Measurements from ENCODE around the gene C15orf39. TPM values are rescaled to one million over a fixed set of nuclear protein-coding genes. Genes with fewer than 3 reads are reported as not detected.
"Not testable (repeated sequence)": the region's sequence is repeated elsewhere in the genome, so short reads cannot be mapped to it uniquely, and the experiment has no call there.

C15orf39 gene
- total RNA-seq, 4 donors from 2014 or later = 1.6 to 3.8 (median 2.6) TPM

DNA sequence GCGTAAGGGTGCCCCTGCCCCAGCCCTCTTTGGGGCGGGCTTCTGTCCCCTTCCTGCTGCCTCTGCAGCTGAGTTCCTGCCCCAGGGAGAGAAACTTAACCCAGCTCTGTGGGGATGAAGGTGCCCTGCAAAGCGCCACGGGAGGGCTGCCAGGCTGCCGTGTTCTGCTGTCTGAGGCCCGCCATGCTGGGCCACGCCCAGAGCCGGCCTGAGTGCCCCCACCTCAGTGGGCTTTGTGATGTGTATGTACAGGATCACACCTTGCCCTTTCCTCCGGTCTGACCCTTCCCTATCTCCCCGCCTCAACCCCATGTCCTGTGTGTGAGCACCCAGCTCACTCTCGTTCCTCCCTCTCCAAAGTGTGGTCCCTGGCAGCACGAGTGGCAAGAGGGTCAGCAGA lies 22.6 kb downstream of the C15orf39 start:
- in situ Hi-C loops (cut with MboI; ENCODE audit: low sequenced_read_pairs in 4 of 4) = no loop called here
- DNase-seq (no peak), ATAC-seq (no peak)
- H3K27me3 ChIP-seq = no peaks in the 10 kb centered on the region
- intact Hi-C loops (cut with DNase I; ENCODE audit: low total_unique reads) = no loop called here
- no peaks in the 10 kb centered on the region for H3K4me1 ChIP-seq
- no peak overlapping the region for H3K4me3 ChIP-seq
- TF ChIP-seq, protein P1, sequence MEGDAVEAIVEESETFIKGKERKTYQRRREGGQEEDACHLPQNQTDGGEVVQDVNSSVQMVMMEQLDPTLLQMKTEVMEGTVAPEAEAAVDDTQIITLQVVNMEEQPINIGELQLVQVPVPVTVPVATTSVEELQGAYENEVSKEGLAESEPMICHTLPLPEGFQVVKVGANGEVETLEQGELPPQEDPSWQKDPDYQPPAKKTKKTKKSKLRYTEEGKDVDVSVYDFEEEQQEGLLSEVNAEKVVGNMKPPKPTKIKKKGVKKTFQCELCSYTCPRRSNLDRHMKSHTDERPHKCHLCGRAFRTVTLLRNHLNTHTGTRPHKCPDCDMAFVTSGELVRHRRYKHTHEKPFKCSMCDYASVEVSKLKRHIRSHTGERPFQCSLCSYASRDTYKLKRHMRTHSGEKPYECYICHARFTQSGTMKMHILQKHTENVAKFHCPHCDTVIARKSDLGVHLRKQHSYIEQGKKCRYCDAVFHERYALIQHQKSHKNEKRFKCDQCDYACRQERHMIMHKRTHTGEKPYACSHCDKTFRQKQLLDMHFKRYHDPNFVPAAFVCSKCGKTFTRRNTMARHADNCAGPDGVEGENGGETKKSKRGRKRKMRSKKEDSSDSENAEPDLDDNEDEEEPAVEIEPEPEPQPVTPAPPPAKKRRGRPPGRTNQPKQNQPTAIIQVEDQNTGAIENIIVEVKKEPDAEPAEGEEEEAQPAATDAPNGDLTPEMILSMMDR (IDR thresholded peaks at IDR 0.05 in 4 of 5, conservative IDR thresholded peaks at IDR 0.05 in 1 of 5) = no peak
- TF ChIP-seq POLR2A (IDR thresholded peaks at IDR 0.05) = no peak
- H3K27ac ChIP-seq = no peak overlapping the region
- H3K36me3 ChIP-seq = no peaks in the 10 kb centered on the region
- H3K9me3 ChIP-seq = no peaks in the 10 kb centered on the region

DNA sequence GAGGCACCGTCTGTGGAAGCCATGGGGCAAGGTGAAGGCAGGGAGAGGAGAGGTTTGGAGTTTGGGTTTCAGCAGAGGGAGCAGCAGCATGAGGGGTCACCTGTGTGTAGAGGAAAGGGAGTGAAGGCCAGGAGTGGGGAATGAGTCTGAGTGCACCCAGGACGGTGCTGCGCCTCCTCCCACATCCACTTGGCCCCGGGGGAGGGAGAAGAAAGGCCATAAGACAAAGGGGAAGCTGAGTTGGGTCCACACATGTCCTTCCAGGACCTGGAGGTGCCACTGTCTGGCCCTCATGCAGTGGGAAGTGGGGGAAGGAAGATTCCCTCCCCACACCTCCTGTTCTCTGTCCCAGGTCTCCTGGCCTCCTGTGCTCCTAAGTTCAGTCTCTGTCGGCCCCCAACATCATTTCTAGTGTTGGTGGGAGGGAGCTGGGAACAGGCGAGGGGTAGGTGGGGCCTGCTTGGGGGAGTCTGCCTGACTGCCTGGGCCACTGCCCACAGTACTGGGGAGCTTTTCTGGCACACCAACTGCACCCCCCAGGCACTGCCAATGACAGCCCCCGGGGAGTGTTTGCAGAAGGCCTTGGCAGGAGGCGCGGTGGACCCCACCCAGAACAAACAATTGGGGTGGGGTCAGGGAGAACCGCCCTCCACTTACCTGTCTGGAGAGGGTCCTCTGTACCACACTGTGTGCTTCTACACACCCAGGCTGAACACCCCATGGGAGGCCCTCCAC lies 23.6 kb downstream of the C15orf39 start:
- H3K27me3 ChIP-seq; in situ Hi-C loops (cut with MboI; ENCODE audit: low sequenced_read_pairs in 4 of 4); H3K9me3 ChIP-seq; H3K4me1 ChIP-seq; H3K4me3 ChIP-seq; DNase-seq; H3K36me3 ChIP-seq; H3K27ac ChIP-seq; ATAC-seq: not testable (repeated sequence)
- intact Hi-C loops (cut with DNase I; ENCODE audit: low total_unique reads) = loop anchor here (5.0 kb wide), 1 partner anchor 577 kb away; no protein-coding TSS in a partner anchor

DNA sequence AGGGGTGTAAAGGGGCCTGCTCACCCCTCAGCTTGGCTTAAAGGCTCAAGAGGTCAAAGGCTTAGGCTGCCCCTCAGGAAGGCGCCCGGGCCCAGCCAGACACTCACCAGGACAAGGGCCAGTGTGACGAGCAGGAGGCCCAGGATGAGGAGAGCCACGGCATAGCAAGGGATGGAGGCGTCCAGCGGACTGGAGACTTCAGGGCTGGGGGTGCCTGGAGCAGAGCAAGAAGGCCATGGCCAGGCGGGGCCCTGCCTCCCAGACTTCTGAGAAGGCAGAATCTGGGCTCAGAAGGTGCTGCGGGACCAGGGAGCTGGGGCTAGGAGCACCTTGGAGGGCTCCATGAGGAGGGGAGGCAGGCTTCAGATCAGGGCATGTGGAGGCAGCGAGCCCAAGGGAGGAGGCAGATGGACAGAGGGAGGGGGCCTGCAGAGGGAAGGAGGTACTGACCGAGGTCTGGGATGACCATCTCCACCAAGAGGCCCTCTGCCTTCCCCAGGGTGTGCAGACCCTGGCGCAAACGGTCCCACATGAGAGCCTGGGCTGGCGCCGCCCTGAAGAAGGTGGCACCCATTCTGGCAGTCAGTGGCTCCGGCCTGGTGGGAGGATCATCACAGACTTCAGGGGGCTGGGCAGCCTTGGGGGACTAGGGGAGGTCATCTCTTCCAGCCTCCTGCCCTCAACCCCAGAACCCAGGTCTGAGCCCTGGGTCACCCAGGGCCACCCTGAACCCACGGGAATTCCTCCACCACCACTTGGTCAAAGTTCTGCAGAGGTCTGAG lies 24.5 kb downstream of the C15orf39 start:
- no peak for TF ChIP-seq POLR2A (IDR thresholded peaks at IDR 0.05)
- TF ChIP-seq, protein P1 (IDR thresholded peaks at IDR 0.05 in 4 of 5, conservative IDR thresholded peaks at IDR 0.05 in 1 of 5) = no peak
- intact Hi-C loops (cut with DNase I; ENCODE audit: low total_unique reads) (loop anchor here (5.0 kb wide), 1 partner anchor 576 kb away; no protein-coding TSS in a partner anchor), in situ Hi-C loops (cut with MboI; ENCODE audit: low sequenced_read_pairs in 4 of 4) (no loop called here)
- DNase-seq (no peak), ATAC-seq (no peak)
- no peaks in the 10 kb centered on the region for H3K9me3 ChIP-seq
- no peak overlapping the region for H3K27ac ChIP-seq
- H3K36me3 ChIP-seq = no peaks in the 10 kb centered on the region
- no peaks in the 10 kb centered on the region for H3K27me3 ChIP-seq
- no peaks in the 10 kb centered on the region for H3K4me1 ChIP-seq
- no peak overlapping the region for H3K4me3 ChIP-seq

DNA sequence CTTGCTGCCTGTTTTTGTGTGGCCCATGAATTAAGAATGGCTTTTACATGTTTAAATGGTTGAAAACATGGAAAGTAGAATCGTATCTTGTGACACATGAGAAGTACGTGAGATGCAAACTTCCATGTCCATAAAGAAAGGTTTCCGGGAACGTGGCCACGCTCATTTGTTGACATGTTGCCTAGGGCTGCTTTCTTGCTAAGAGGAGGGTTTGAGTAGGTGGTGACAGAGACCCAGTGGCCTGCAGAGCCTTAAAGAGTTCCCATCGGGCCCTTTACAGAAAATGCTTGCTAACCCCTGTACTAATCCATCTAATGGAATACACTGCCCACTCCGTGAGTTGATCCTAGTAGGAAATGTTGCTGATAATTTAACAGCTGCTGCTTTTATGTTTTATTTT lies 25.4 kb downstream of the C15orf39 start:
- in situ Hi-C loops (cut with MboI; ENCODE audit: low sequenced_read_pairs in 4 of 4); H3K9me3 ChIP-seq; H3K4me3 ChIP-seq; ATAC-seq; H3K27ac ChIP-seq; H3K4me1 ChIP-seq; H3K27me3 ChIP-seq; DNase-seq; H3K36me3 ChIP-seq: not testable (repeated sequence)
- intact Hi-C loops (cut with DNase I; ENCODE audit: low total_unique reads) = loop anchor here (5.0 kb wide), 1 partner anchor 575 kb away; no protein-coding TSS in a partner anchor

DNA sequence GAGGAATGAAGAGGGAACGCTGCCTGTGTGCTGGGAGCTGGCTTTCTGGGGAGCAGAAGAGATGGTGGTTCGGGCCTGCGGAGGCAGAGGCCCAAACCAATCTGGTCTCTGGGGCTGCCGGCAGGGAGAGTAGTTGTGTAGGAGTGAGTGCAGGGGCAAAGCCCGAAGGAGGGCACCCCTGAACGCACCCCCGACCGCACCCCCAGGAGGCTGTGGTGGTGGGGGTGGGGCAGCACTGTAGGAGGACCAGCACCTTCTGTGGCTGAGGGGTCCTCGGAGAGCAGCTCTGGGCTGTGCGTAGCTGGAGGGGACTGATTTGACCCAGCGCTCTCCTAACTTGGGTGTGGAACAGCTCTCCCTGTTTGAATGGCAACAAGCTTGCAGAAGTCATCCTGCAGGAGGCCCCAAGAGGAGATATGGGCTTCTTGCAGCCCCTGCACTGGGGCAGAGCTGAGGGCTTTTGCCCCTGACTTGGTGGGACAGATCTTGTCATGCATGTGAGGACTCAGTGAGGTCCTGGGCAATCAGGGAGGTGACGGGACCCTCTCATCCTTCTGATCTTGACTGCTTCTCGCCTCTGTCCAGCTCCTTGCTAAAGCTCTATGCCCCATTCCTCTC lies 26.1 kb downstream of the C15orf39 start:
- ATAC-seq (no peak), DNase-seq (no peak)
- no peaks in the 10 kb centered on the region for H3K27me3 ChIP-seq
- TF ChIP-seq, protein P1 (IDR thresholded peaks at IDR 0.05 in 4 of 5, conservative IDR thresholded peaks at IDR 0.05 in 1 of 5) = no peak
- no peak for TF ChIP-seq POLR2A (IDR thresholded peaks at IDR 0.05)
- no peak overlapping the region for H3K27ac ChIP-seq
- no peaks in the 10 kb centered on the region for H3K36me3 ChIP-seq
- H3K4me1 ChIP-seq = no peaks in the 10 kb centered on the region
- in situ Hi-C loops (cut with MboI; ENCODE audit: low sequenced_read_pairs in 4 of 4) (no loop called here), intact Hi-C loops (cut with DNase I; ENCODE audit: low total_unique reads) (loop anchor here (5.0 kb wide), 1 partner anchor 575 kb away; no protein-coding TSS in a partner anchor)
- H3K9me3 ChIP-seq = no peaks in the 10 kb centered on the region
- H3K4me3 ChIP-seq = no peak overlapping the region
